Body of pancreas (tissue), 4 donors: Measurements from ENCODE around the gene SCRT2. TPM values are rescaled to one million over a fixed set of nuclear protein-coding genes. Genes with fewer than 3 reads are reported as not detected.

Experiments
- ATAC-seq: fragments of 150-250 bp; one replicate; pipeline ENCODE4 v1.9.1; 2016
- DNase-seq, 4 donors: peaks; one replicate each; pipeline ENCODE4 v3.0.0-alpha.2; 2019
- H3K27ac ChIP-seq, 4 donors: fragments of 200-600 bp; sonication (generic); 1 replicate in 3 of 4; 2 replicates in 1 of 4; pipeline versions ENCODE4 v1.5.1 to v1.6.1; 2016 to 2019; ENCODE audit warnings: mild to moderate bottlenecking in 1 of 4, mixed read lengths in 1 of 4, moderate library complexity in 1 of 4
- H3K27me3 ChIP-seq, 2 donors: fragments of 200-600 bp; sonication (generic); one replicate each; pipeline ENCODE4 v1.6.0; 2016; ENCODE audit warnings: mild to moderate bottlenecking in 1 of 2
- H3K36me3 ChIP-seq, 2 donors: fragments of 200-600 bp; sonication (generic); replicated peaks in 1 of 2; 2 replicates each; pipeline ENCODE4 v1.5.1; 2016; ENCODE audit warnings: low read depth in 2 of 2; ENCODE audit not compliant: insufficient read depth in 1 of 2
- H3K4me1 ChIP-seq: fragments of 200-600 bp; sonication (generic); one replicate; pipeline ENCODE4 v1.6.0; 2016
- H3K4me3 ChIP-seq, 2 donors: fragments of 200-600 bp; sonication (generic); 1 replicate in 1 of 2; 2 replicates in 1 of 2; pipeline ENCODE4 v1.5.1; 2016 to 2019
- H3K9me3 ChIP-seq, 3 donors: fragments of 200-600 bp; sonication (generic); 1 replicate in 2 of 3; 2 replicates in 1 of 3; pipeline ENCODE4 v1.5.1; 2016
- CTCF ChIP-seq, 7 experiments: fragments of 450-650 bp in 4 of 7; fragments of 200-600 bp in 3 of 7; sonication (generic) in 3 of 7; IDR thresholded peaks; one replicate each; pipeline ENCODE4 v1.5.1; 2016 to 2019; ENCODE audit warnings: antibody characterized with exemption in 7 of 7
- POLR2A ChIP-seq, 3 donors: fragments of 450-650 bp; IDR thresholded peaks; one replicate each; pipeline ENCODE4 v1.6.1; 2016; ENCODE audit warnings: antibody characterized with exemption in 3 of 3, mild to moderate bottlenecking in 2 of 3
- WGBS, 2 donors: methylation state at CpG; one replicate each; pipeline ENCODE4 v1.1.5; 2017; 5-methylcytosine and 5-hydroxymethylcytosine counted together
- intact Hi-C: fragments of 100-400 bp; cut with DNase I; formaldehyde crosslinking; loops from one replicate; pipeline ENCODE4 v1.15.1; 2023
- total RNA-seq, 2 donors: library from RNA; depleted of rRNA; stranded (reverse); fragments of >200 nt; gene quantifications; one replicate each; pipeline ENCODE4 v1.1.0, GENCODE V29; 2016

SCRT2 gene
- total RNA-seq, 2 donors from 2014 or later: under 0.01 TPM; not detected in 1

- DNase-seq (peak; percentile 40 to 70 (median 50)), ATAC-seq (no peak)
- Histone ChIP-seq H3K27ac (no peak overlapping the region), H3K27me3 (peaks cover 0 to 15% of the 10 kb centered on the region in 2 donors), H3K4me3 (no peak overlapping the region), H3K9me3 (no peaks in the 10 kb centered on the region), H3K4me1 (peaks cover 4% of the 10 kb centered on the region), H3K36me3 (no peaks in the 10 kb centered on the region)
- WGBS, 2 donors: 22 to 25% methylated on average over 9 of the region's 9 CpGs
- intact Hi-C loops: no loop called here
- TF ChIP-seq POLR2A (IDR thresholded peaks at IDR 0.05): no peak
- peak; percentile 32 to 71 (median 56) for TF ChIP-seq CTCF (IDR thresholded peaks at IDR 0.05)
Observed at GRCh38 chr20:667351-668034, 8.1 kb downstream of the SCRT2 start.

DNA sequence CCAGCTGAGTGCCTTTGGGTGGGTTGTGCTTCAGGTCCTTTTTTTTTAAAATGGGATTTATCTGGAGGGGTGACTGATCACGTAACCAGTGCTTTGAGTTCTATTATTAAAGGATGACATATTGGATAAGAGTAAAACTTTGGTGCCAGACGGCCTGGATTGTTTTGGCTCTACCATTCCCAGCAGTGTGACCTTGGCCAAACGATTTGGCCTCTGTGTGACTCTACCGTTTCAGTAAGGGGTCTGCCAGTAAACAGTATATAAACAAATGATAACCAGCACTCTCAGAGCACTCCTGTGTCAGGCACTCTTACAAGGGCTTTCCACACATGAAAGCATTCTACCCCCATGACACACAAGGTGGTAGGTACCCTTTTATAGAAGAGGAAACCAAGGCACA lies 8.7 kb downstream of the SCRT2 start:
- Histone ChIP-seq H3K27ac (no peak overlapping the region), H3K9me3 (no peaks in the 10 kb centered on the region), H3K4me3 (no peak overlapping the region), H3K27me3 (peaks cover 0 to 15% of the 10 kb centered on the region in 2 donors), H3K4me1 (peaks cover 7% of the 10 kb centered on the region), H3K36me3 (no peaks in the 10 kb centered on the region)
- no peak for DNase-seq
- TF ChIP-seq POLR2A (IDR thresholded peaks at IDR 0.05) (no peak), CTCF (IDR thresholded peaks at IDR 0.05) (no peak)
- intact Hi-C loops: no loop called here
- no peak for ATAC-seq
- WGBS, 2 donors: 22 to 23% methylated on average over 4 of the region's 4 CpGs

DNA sequence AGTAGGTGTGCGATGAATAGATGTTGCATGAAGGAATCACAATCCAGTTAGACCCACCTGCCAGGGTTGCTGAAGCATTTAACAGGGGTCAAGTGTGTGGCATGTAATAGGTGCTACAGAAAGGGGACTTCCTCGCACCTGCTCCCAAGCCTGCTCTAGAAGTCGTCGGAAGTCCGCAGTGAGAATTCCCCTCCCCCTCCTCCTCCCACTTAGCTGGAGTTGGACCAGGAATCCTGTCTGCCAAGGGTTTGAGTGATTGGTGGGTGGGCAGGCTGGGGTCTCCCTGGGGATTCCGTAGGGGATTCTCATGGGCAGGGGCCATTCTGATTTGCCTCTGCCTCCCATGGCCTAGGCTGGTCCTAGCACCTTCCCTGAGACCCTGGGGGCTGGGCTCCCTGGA lies 10.3 kb downstream of the SCRT2 start:
- no peak overlapping the region for H3K4me3 ChIP-seq
- H3K27ac ChIP-seq: no peak overlapping the region
- H3K27me3 ChIP-seq: peaks cover 0 to 21% of the 10 kb centered on the region in 2 donors
- intact Hi-C loops: no loop called here
- no peak for DNase-seq
- WGBS, 2 donors: 26 to 32% methylated on average over 3 to 6 of the region's 6 CpGs
- no peak for ATAC-seq
- peaks cover 9% of the 10 kb centered on the region for H3K4me1 ChIP-seq
- TF ChIP-seq POLR2A (IDR thresholded peaks at IDR 0.05) (no peak), CTCF (IDR thresholded peaks at IDR 0.05) (no peak)
- no peaks in the 10 kb centered on the region for H3K36me3 ChIP-seq
- no peaks in the 10 kb centered on the region for H3K9me3 ChIP-seq

- no peak overlapping the region for H3K27ac ChIP-seq
- no peaks in the 10 kb centered on the region for H3K9me3 ChIP-seq
- intact Hi-C loops: no loop called here
- 17 to 26% methylated on average over 8 to 13 of the region's 13 CpGs for WGBS, 2 donors
- no peaks in the 10 kb centered on the region for H3K36me3 ChIP-seq
- peaks cover 9% of the 10 kb centered on the region for H3K4me1 ChIP-seq
- ATAC-seq (no peak), DNase-seq (no peak)
- peaks cover 0 to 21% of the 10 kb centered on the region in 2 donors for H3K27me3 ChIP-seq
- H3K4me3 ChIP-seq: no peak overlapping the region
- no peak for TF ChIP-seq CTCF (IDR thresholded peaks at IDR 0.05)
- TF ChIP-seq POLR2A (IDR thresholded peaks at IDR 0.05): no peak
Observed at GRCh38 chr20:664576-664975, 11.0 kb downstream of the SCRT2 start.

DNA sequence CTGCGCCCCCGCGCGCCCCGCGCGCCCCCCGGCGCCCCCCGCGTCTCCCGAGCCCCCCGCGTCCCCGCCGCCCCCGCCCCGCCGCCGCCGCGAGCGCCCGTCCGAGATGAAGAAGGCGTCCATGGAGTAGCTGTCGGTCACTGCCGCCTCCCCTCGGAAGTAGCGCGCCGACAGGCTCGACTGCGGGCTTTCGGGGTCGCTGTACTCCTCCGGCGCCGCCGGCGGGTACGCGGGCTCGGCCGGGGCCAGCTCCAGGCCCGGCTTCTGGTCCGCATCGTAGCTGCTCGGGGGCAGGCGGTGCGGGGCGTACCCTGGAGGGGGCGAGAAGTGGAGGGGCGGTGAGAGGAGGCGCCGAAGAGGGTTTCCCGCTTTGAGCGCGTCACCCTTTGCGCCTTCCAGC lies 11.5 kb downstream of the SCRT2 start:
- Histone ChIP-seq H3K4me3 (no peak overlapping the region), H3K36me3 (no peaks in the 10 kb centered on the region), H3K9me3 (no peaks in the 10 kb centered on the region), H3K27me3 (peaks cover 0 to 21% of the 10 kb centered on the region in 2 donors), H3K4me1 (peaks cover 9% of the 10 kb centered on the region), H3K27ac (no peak overlapping the region)
- DNase-seq: no peak
- no peak for ATAC-seq
- WGBS, 2 donors: 4% methylated on average over 28 of the region's 60 CpGs; no CpG with 5 or more reads in 1 of the 2 donors
- intact Hi-C loops: no loop called here
- TF ChIP-seq CTCF (IDR thresholded peaks at IDR 0.05) (no peak), POLR2A (IDR thresholded peaks at IDR 0.05) (no peak)
